H1 (cell line): ENCODE measurements around the gene GDAP2. TPM values are rescaled to one million over a fixed set of nuclear protein-coding genes. Genes with fewer than 3 reads are reported as not detected.

Source experiments
- BACH1 ChIP-seq: IDR thresholded peaks from 2 replicates; pipeline ENCODE4 v1.6.1; 2012; ENCODE audit warnings: low read length, improper control_type of control experiment
- BRCA1 ChIP-seq: IDR thresholded peaks from 2 replicates; pipeline ENCODE4 v1.6.1; 2012; ENCODE audit warnings: low read depth, low read length, improper control_type of control experiment
- CBX5 ChIP-seq: fragments of 300-800, 300-1000 bp; sonication (generic); IDR thresholded peaks from 2 replicates; pipeline ENCODE4 v1.7.1; 2016; ENCODE audit warnings: antibody characterized with exemption, low read length, low read depth
- CHD1 ChIP-seq: IDR thresholded peaks from 2 replicates; pipeline ENCODE4 v1.6.1; 2012; ENCODE audit warnings: low read depth, low read length, improper control_type of control experiment
- JUN ChIP-seq: IDR thresholded peaks from 2 replicates; pipeline ENCODE4 v1.6.1; 2011; ENCODE audit warnings: low read depth, mild to moderate bottlenecking, improper control_type of control experiment, low read length
- KDM4A ChIP-seq: IDR thresholded peaks from one replicate; pipeline ENCODE4 v1.7.1; 2012; ENCODE audit warnings: low read depth, mild to moderate bottlenecking, moderate library complexity, low read length, inconsistent platforms; ENCODE audit not compliant: severe bottlenecking
- RAD21 ChIP-seq, 2 experiments: IDR thresholded peaks in 1 of 2; conservative IDR thresholded peaks in 1 of 2; 2 replicates each; pipeline ENCODE4 v1.6.1; 2011; ENCODE audit warnings: low read depth in 2 of 2, low read length in 2 of 2, improper control_type of control experiment in 1 of 2, inconsistent platforms in 1 of 2, mild to moderate bottlenecking in 1 of 2, moderate library complexity in 1 of 2
- polyA plus RNA-seq, 7 experiments: library from polyadenylated mRNA; depleted of rRNA in 3 of 7; stranded (reverse) in 5 of 7; unstranded in 2 of 7; fragments of >200 nt in 5 of 7; fragments of 200-250 nt in 2 of 7; gene quantifications; 1 replicate in 5 of 7; 2 replicates in 1 of 7; 4 replicates in 1 of 7; pipeline versions ENCODE4 v1.2.1 to v1.2.3, GENCODE V29; 2011 to 2013; ENCODE audit warnings: missing spikeins in 2 of 7, mixed read lengths in 2 of 7
- total RNA-seq: library from RNA; stranded (reverse); fragmentation: NEBNext Ultra II Directional; extraction: Animal tissue kit (Norgen Biotek cat#: 25700); gene quantifications from 2 replicates; pipeline ENCODE4 v1.2.1, GENCODE V29; 2021

Gene GDAP2
- total and polyA plus RNA-seq, 2 of the 8 experiments (the other 6 are each of a cell fraction or from before 2014, with no cell fraction given) = 8.6 to 27.8 TPM

DNA sequence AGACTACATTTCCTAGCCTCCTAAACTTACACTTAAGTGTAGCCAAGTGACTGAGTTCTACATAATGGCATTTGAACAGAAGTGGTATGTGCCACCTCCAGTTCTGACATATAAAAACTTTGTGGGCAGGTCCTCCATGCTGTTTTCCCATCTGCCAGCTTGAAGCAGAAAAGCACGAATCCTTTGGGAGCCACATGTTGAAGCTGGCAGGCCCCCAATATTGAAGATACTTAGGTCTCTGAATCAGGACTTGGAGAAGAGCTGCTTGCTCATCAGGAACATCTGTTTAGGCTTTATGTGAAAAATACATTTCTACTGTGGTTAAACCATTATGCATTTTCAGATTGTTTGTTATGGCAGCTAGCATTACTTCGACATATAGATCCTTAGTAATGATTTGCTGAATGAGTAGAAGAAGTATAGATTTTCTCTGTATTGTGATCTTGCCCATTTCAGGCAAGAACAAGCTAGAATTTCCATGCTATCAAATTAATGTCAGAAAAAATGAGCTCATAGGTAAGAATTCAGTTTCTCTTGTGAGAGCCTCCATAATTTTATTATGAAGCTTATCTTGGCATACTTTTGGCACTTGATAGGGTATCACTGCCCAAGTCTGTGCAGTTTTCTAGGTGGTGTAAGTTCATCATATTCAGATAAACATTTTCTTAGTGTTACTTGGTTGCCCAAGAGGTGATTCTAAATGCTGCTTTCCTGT, 68.4 kb downstream of the GDAP2 start (continued):
- TF ChIP-seq BRCA1 (no peak), BACH1 (no peak), CBX5 (no peak), CHD1 (no peak), JUN (no peak), RAD21 (IDR thresholded peaks at IDR 0.05 in 1 of 2, conservative IDR thresholded peaks at IDR 0.05 in 1 of 2; ENCODE audit: low read depth in 2 of 2, low read length in 2 of 2) (no peak), KDM4A (no peak)
